ENCODE results near the gene PRUNE1.

GRCh38 chr1:151062741-151063371 is 54.6 kb downstream of the PRUNE1 start:
- no peak for TF ChIP-seq CTCF (IDR thresholded peaks at IDR 0.05)
- TF ChIP-seq POLR2A (IDR thresholded peaks at IDR 0.05) = no peak
